ENCODE measurements around the gene SPATS2L.

The SPATS2L gene

DNA sequence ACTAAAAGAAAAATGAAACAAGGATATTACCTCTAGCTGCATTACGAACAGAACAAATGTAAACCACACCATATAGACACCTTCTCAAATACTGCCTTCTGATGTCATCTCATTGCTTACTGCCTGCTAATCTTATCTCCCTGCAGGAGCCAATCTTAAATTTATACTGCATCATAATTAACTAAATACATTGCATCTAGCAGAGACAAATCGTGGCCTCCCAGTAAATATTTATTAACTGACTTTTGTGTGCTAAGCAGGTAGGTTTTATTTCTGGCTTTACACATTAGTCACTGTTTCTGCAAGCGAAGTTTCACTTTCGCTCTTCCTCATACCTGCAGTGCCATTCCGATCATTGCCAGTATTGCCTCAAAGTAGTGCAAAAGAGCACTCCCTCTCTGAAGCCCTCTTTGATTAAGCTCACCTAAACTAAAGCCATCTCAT is 67.5 kb downstream of the SPATS2L start:
- Histone ChIP-seq H3K4me1 (ENCODE audit: insufficient read depth, poor library complexity, severe bottlenecking) (peaks cover 27% of the 10 kb centered on the region), H3K36me3 (ENCODE audit: low read depth) (no peaks in the 10 kb centered on the region), H3K27ac (ENCODE audit: poor library complexity, severe bottlenecking) (peak overlapping the region; percentile 70), H3K4me3 (ENCODE audit: severe bottlenecking) (peak overlapping the region; percentile 22), H3K9me3 (ENCODE audit: severe bottlenecking) (no peaks in the 10 kb centered on the region), H3K27me3 (ENCODE audit: insufficient read depth, poor library complexity, severe bottlenecking) (no peaks in the 10 kb centered on the region)
- TF ChIP-seq, protein P1, sequence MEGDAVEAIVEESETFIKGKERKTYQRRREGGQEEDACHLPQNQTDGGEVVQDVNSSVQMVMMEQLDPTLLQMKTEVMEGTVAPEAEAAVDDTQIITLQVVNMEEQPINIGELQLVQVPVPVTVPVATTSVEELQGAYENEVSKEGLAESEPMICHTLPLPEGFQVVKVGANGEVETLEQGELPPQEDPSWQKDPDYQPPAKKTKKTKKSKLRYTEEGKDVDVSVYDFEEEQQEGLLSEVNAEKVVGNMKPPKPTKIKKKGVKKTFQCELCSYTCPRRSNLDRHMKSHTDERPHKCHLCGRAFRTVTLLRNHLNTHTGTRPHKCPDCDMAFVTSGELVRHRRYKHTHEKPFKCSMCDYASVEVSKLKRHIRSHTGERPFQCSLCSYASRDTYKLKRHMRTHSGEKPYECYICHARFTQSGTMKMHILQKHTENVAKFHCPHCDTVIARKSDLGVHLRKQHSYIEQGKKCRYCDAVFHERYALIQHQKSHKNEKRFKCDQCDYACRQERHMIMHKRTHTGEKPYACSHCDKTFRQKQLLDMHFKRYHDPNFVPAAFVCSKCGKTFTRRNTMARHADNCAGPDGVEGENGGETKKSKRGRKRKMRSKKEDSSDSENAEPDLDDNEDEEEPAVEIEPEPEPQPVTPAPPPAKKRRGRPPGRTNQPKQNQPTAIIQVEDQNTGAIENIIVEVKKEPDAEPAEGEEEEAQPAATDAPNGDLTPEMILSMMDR (IDR thresholded peaks at IDR 0.05; ENCODE audit: poor library complexity, severe bottlenecking) = no peak
- peak; percentile 82 for ATAC-seq (ENCODE audit: low read depth)
- no peak for DNase-seq (ENCODE audit: low spot score)

GRCh38 chr2:200376513-200377354 is 70.2 kb downstream of the SPATS2L start:
- Histone ChIP-seq H3K36me3 (ENCODE audit: low read depth) (no peaks in the 10 kb centered on the region), H3K27me3 (ENCODE audit: insufficient read depth, poor library complexity, severe bottlenecking) (no peaks in the 10 kb centered on the region), H3K27ac (ENCODE audit: poor library complexity, severe bottlenecking) (no peak overlapping the region), H3K4me3 (ENCODE audit: severe bottlenecking) (no peak overlapping the region), H3K9me3 (ENCODE audit: severe bottlenecking) (no peaks in the 10 kb centered on the region), H3K4me1 (ENCODE audit: insufficient read depth, poor library complexity, severe bottlenecking) (peaks cover 53% of the 10 kb centered on the region)
- ATAC-seq (ENCODE audit: low read depth) (no peak), DNase-seq (ENCODE audit: low spot score) (no peak)
- TF ChIP-seq, protein P1 (IDR thresholded peaks at IDR 0.05; ENCODE audit: poor library complexity, severe bottlenecking) = no peak

- Histone ChIP-seq H3K27me3 (ENCODE audit: insufficient read depth, poor library complexity, severe bottlenecking) (no peaks in the 10 kb centered on the region), H3K4me1 (ENCODE audit: insufficient read depth, poor library complexity, severe bottlenecking) (peaks cover 48% of the 10 kb centered on the region), H3K27ac (ENCODE audit: poor library complexity, severe bottlenecking) (no peak overlapping the region), H3K36me3 (ENCODE audit: low read depth) (no peaks in the 10 kb centered on the region), H3K4me3 (ENCODE audit: severe bottlenecking) (no peak overlapping the region), H3K9me3 (ENCODE audit: severe bottlenecking) (no peaks in the 10 kb centered on the region)
- TF ChIP-seq, protein P1 (IDR thresholded peaks at IDR 0.05; ENCODE audit: poor library complexity, severe bottlenecking) = no peak
- DNase-seq (ENCODE audit: low spot score) (no peak), ATAC-seq (ENCODE audit: low read depth) (no peak)
These were observed 71.2 kb downstream of the SPATS2L start for GRCh38 chr2:200377355-200378336.

- Histone ChIP-seq H3K4me1 (ENCODE audit: insufficient read depth, poor library complexity, severe bottlenecking) (peaks cover 52% of the 10 kb centered on the region), H3K36me3 (ENCODE audit: low read depth) (no peaks in the 10 kb centered on the region), H3K4me3 (ENCODE audit: severe bottlenecking) (no peak overlapping the region), H3K9me3 (ENCODE audit: severe bottlenecking) (no peaks in the 10 kb centered on the region), H3K27ac (ENCODE audit: poor library complexity, severe bottlenecking) (peak overlapping the region; percentile 74), H3K27me3 (ENCODE audit: insufficient read depth, poor library complexity, severe bottlenecking) (no peaks in the 10 kb centered on the region)
- DNase-seq (ENCODE audit: low spot score) (no peak), ATAC-seq (ENCODE audit: low read depth) (no peak)
- TF ChIP-seq, protein P1 (IDR thresholded peaks at IDR 0.05; ENCODE audit: poor library complexity, severe bottlenecking) = no peak
These were observed 72.3 kb downstream of the SPATS2L start for GRCh38 chr2:200378652-200379290.
